Endothelial cell of umbilical vein (primary cell): ENCODE measurements around the gene ISM2. TPM values are rescaled to one million over a fixed set of nuclear protein-coding genes. Genes with fewer than 3 reads are reported as not detected.

Experiments used
- BruUV-seq: library from RNA; stranded (reverse); fragments of 400-500 nt; replicated peaks from 2 replicates; lab custom pipeline; 2021; lab: Mats Ljungman, UMichigan
- CTCF ChIA-PET: fragments of 300-600, 350-600 bp; sonication (Branson Sonifier 250); formaldehyde crosslinking; loops from one replicate; lab custom pipeline; 2021; ENCODE audit warnings: antibody characterized with exemption, inconsistent platforms; lab: Charles Lee
- POLR2A ChIA-PET: fragments of 300-600, 350-600 bp; sonication (Branson Sonifier 250); formaldehyde crosslinking; loops from one replicate; lab custom pipeline; 2021; ENCODE audit warnings: antibody characterized with exemption, inconsistent platforms; lab: Charles Lee
- DNase-seq: peaks from one replicate; pipeline ENCODE4 v3.0.0-alpha.2; 2011; ENCODE audit warnings: low read depth, low spot score
- FAIRE-seq: peaks from 2 replicates; lab custom pipeline; 2011; peaks lifted over from hg19 to GRCh38; lab: Jason Lieb, UNC
- H2AFZ ChIP-seq: 2 replicates; pipeline ENCODE4 v1.6.0; 2012; ENCODE audit warnings: low read depth, low read length, control low read depth, inconsistent platforms
- H3K27ac ChIP-seq: 2 replicates; pipeline ENCODE4 v1.5.1; 2011; ENCODE audit warnings: low read depth, mild to moderate bottlenecking, control low read depth, low read length, moderate library complexity; ENCODE audit not compliant: insufficient read depth
- H3K27me3 ChIP-seq, 2 experiments: 2 replicates each; pipeline versions ENCODE4 v1.6.0 to v1.6.1; 2011; ENCODE audit warnings: low read length in 2 of 2, mixed read lengths in 1 of 2; ENCODE audit not compliant: control insufficient read depth in 2 of 2, insufficient read depth in 2 of 2
- H3K36me3 ChIP-seq, 2 experiments: 2 replicates in 1 of 2; 3 replicates in 1 of 2; pipeline ENCODE4 v1.5.1; 2011; ENCODE audit warnings: low read length in 2 of 2, mild to moderate bottlenecking in 1 of 2, moderate library complexity in 1 of 2; ENCODE audit not compliant: control insufficient read depth in 2 of 2, insufficient read depth in 2 of 2; ENCODE audit errors: extremely low read depth in 1 of 2
- H3K4me1 ChIP-seq: 3 replicates; pipeline ENCODE4 v1.5.1; 2011; ENCODE audit warnings: mild to moderate bottlenecking, low read length; ENCODE audit not compliant: control insufficient read depth, insufficient read depth; ENCODE audit errors: extremely low read depth
- H3K4me2 ChIP-seq: 2 replicates; pipeline ENCODE4 v1.6.1; 2011; ENCODE audit warnings: low read length, control low read depth, mixed read lengths; ENCODE audit not compliant: insufficient read depth
- H3K4me3 ChIP-seq, 3 experiments: fragments of 200-600 bp in 1 of 3; sonication (generic), shearing (Covaris generic) in 1 of 3; replicated peaks in 1 of 3; 2 replicates each; pipeline ENCODE4 v1.5.1; 2011 to 2016; ENCODE audit warnings: control low read depth in 3 of 3, low read length in 3 of 3, mild to moderate bottlenecking in 2 of 3, inconsistent platforms in 1 of 3, low read depth in 1 of 3, moderate library complexity in 1 of 3; ENCODE audit not compliant: insufficient read depth in 1 of 3
- H3K79me2 ChIP-seq: 2 replicates; pipeline ENCODE4 v1.6.0; 2012; ENCODE audit warnings: low read length, inconsistent platforms; ENCODE audit not compliant: control insufficient read depth, insufficient read depth
- H3K9ac ChIP-seq: replicated peaks from 2 replicates; pipeline ENCODE3; 2011; ENCODE audit warnings: low read length, control low read depth; ENCODE audit not compliant: insufficient read depth; ENCODE audit errors: extremely low read depth
- H3K9me1 ChIP-seq: replicated peaks from 3 replicates; pipeline ENCODE4 v1.6.0; 2011; ENCODE audit warnings: mild to moderate bottlenecking, low read length; ENCODE audit not compliant: control insufficient read depth, insufficient read depth; ENCODE audit errors: extremely low read depth
- H3K9me3 ChIP-seq: replicated peaks from 2 replicates; pipeline ENCODE4 v1.5.1; 2012; ENCODE audit warnings: low read length, inconsistent platforms; ENCODE audit not compliant: control insufficient read depth, insufficient read depth
- H4K20me1 ChIP-seq: replicated peaks from 2 replicates; pipeline ENCODE3; 2011; ENCODE audit warnings: mild to moderate bottlenecking, low read length; ENCODE audit not compliant: control insufficient read depth, insufficient read depth; ENCODE audit errors: extremely low read depth
- EZH2 ChIP-seq: IDR thresholded peaks from 2 replicates; pipeline ENCODE4 v1.6.1; 2012; ENCODE audit warnings: borderline replicate concordance, low read depth, mild to moderate bottlenecking, moderate library complexity, low read length, inconsistent platforms; ENCODE audit not compliant: severe bottlenecking
- FOS ChIP-seq: IDR thresholded peaks from 2 replicates; pipeline ENCODE4 v1.6.1; 2011; ENCODE audit warnings: mild to moderate bottlenecking, low read length, moderate library complexity, borderline replicate concordance; ENCODE audit not compliant: insufficient read depth
- GATA2 ChIP-seq: IDR thresholded peaks from 2 replicates; pipeline ENCODE4 v1.7.0; 2011; ENCODE audit warnings: low read depth, mild to moderate bottlenecking, moderate library complexity, mixed read lengths, low read length; ENCODE audit not compliant: insufficient read length, insufficient read depth
- JUN ChIP-seq: IDR thresholded peaks from 2 replicates; pipeline ENCODE4 v1.6.1; 2011; ENCODE audit warnings: borderline replicate concordance, low read depth; ENCODE audit not compliant: insufficient read length, insufficient read depth
- MAX ChIP-seq: IDR thresholded peaks from 2 replicates; pipeline ENCODE4 v1.6.1; 2011; ENCODE audit not compliant: insufficient read depth, insufficient read length
- MYC ChIP-seq: IDR thresholded peaks from one replicate; pipeline ENCODE4 v1.6.1; 2011; ENCODE audit warnings: mild to moderate bottlenecking, low read depth, low read length
- POLR2A ChIP-seq: IDR thresholded peaks from 2 replicates; pipeline ENCODE4 v1.6.1; 2012; ENCODE audit warnings: low read depth, mild to moderate bottlenecking, control low read depth, low read length
- POLR2AphosphoS5 ChIP-seq: IDR thresholded peaks from 2 replicates; pipeline ENCODE4 v1.6.1; 2012; ENCODE audit warnings: low read depth, mild to moderate bottlenecking, control low read depth, low read length, moderate library complexity; ENCODE audit not compliant: insufficient read depth
- dilution Hi-C: fragments of 300-500 bp; cut with MboI; formaldehyde crosslinking; loops from one replicate; pipeline ENCODE4 v1.15.0; 2019; ENCODE audit warnings: low sequenced_read_pairs; ENCODE audit not compliant: extremely low pct_ligation_motif_present
- intact Hi-C: fragments of 100-400 bp; cut with micrococcal nuclease; formaldehyde crosslinking; loops from one replicate; pipeline ENCODE4 v1.10.0; 2022
- polyA plus RNA-seq, 4 experiments: library from polyadenylated mRNA; depleted of rRNA in 3 of 4; stranded (reverse) in 3 of 4; unstranded in 1 of 4; fragments of >200 nt; gene quantifications; 2 replicates each; pipeline versions ENCODE4 v1.2.1 to v1.2.3, GENCODE V29; 2011 to 2012; ENCODE audit warnings: missing spikeins in 1 of 4
- total RNA-seq: library from RNA; stranded (reverse); gene quantifications from 2 replicates; pipeline ENCODE4 v1.2.3, GENCODE V29; 2021
- TF ChIP-seq, protein P1 (sequence below), 2 donors: IDR thresholded peaks; 1 replicate in 1 of 2; 2 replicates in 1 of 2; pipeline ENCODE4 v1.5.1; 2011; ENCODE audit warnings: low read length in 2 of 2, mild to moderate bottlenecking in 2 of 2, moderate library complexity in 2 of 2, control low read depth in 1 of 2, inconsistent platforms in 1 of 2, low read depth in 1 of 2; ENCODE audit not compliant: insufficient read depth in 1 of 2; ENCODE audit errors: extremely low read depth in 1 of 2

ISM2 gene
- total and polyA plus RNA-seq, 2 donors (not counting 3 experiments of a cell fraction or from before 2014, with no cell fraction given), result not detected

GRCh38 chr14:77473921-77474320 lies 24.7 kb downstream of the ISM2 start:
- no peaks in the 10 kb centered on the region for H3K4me1 ChIP-seq
- peaks cover 0 to 2% of the 10 kb centered on the region in 2 experiments for H3K27me3 ChIP-seq
- no peak for FAIRE-seq
- BruUV-seq, result no TSS peak
- H3K4me2 ChIP-seq, result no peak overlapping the region
- no peak overlapping the region for H3K4me3 ChIP-seq
- ChIA-PET CTCF (interaction anchor here (1.8 kb wide), 1 partner anchor 15 kb away, joined by 5 read pairs; no protein-coding TSS in a partner anchor), POLR2A (no interaction called here)
- no peak overlapping the region for H3K27ac ChIP-seq
- H3K9me3 ChIP-seq, result no peaks in the 10 kb centered on the region
- intact Hi-C loops, result no loop called here
- TF ChIP-seq, protein P1, sequence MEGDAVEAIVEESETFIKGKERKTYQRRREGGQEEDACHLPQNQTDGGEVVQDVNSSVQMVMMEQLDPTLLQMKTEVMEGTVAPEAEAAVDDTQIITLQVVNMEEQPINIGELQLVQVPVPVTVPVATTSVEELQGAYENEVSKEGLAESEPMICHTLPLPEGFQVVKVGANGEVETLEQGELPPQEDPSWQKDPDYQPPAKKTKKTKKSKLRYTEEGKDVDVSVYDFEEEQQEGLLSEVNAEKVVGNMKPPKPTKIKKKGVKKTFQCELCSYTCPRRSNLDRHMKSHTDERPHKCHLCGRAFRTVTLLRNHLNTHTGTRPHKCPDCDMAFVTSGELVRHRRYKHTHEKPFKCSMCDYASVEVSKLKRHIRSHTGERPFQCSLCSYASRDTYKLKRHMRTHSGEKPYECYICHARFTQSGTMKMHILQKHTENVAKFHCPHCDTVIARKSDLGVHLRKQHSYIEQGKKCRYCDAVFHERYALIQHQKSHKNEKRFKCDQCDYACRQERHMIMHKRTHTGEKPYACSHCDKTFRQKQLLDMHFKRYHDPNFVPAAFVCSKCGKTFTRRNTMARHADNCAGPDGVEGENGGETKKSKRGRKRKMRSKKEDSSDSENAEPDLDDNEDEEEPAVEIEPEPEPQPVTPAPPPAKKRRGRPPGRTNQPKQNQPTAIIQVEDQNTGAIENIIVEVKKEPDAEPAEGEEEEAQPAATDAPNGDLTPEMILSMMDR (IDR thresholded peaks at IDR 0.05; ENCODE audit: extremely low read depth in 1 of 2, insufficient read depth in 1 of 2, low read depth in 1 of 2, low read length in 2 of 2), result no peak
- no peak for TF ChIP-seq POLR2AphosphoS5
- TF ChIP-seq JUN, result no peak
- no peak for TF ChIP-seq EZH2
- no peak for TF ChIP-seq GATA2
- TF ChIP-seq FOS, result no peak
- TF ChIP-seq MAX, result no peak
- TF ChIP-seq MYC, result no peak
- no peak for TF ChIP-seq POLR2A
- no peak overlapping the region for H3K9ac ChIP-seq
- H4K20me1 ChIP-seq, result no peaks in the 10 kb centered on the region
- no peak overlapping the region for H2AFZ ChIP-seq
- no peak for DNase-seq
- no peaks in the 10 kb centered on the region for H3K79me2 ChIP-seq
- dilution Hi-C loops, result no loop called here
- no peaks in the 10 kb centered on the region for H3K9me1 ChIP-seq
- peaks cover 5 to 7% of the 10 kb centered on the region in 2 experiments for H3K36me3 ChIP-seq
